OCI-LY3 (cell line): Measurements from ENCODE around the gene LRWD1.

Source experiments
- CTCF ChIP-seq: fragments of 200-600, 300-600 bp; sonication (generic); IDR thresholded peaks from 2 replicates; pipeline ENCODE4 v1.5.1; 2014; ENCODE audit warnings: antibody characterized with exemption, low read length, low read depth
- EZH2phosphoT487 ChIP-seq: fragments of 200-600 bp; shearing (Covaris generic); IDR thresholded peaks from 2 replicates; pipeline ENCODE4 v1.6.1; 2018; ENCODE audit warnings: antibody characterized with exemption, mixed run types, low read depth

DNA sequence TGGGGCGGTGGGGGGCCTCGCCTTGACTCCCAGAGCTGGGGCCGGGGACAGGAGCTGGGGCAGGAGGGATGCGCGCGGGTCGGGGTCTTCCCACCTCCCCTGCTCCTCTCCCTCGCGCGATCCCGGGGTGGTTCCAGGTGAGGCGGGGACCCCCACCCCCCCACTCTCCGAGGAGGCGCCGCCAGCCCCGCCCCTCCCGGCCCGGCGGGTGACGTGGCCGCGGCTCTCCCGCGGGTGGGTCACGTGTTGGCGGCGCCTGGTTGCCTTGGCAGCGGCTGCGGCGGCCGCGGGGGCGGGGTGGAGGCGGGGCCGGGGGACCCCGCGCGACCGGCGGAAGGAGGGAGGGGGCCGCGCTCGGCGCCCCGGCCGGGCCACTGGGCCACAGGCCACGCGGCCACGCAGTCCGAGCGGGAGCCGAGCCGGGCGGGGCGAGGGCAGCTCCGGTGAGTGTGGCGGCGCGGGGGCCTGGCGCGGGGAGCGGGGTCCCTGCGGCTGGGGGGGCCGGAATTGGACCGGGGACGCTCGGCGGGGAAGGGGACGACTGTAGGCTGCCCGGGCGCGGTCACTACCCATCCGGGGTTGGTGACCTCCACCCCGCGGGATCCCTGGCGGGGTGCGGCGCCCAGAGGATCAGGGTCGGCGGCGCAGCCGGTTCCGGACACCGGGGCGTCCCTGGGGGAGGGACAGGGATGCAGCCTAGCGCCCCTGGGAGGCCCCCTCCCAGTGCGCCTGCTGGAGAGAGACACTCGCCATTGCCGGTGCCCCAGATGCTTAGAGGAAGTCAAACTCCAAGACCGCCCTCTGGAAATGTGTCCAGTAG, 31.4 kb upstream of the LRWD1 start, which contains the start of gene ORAI2:
- TF ChIP-seq CTCF (no peak), EZH2phosphoT487 (no peak)
